Lower leg skin (tissue), 3 donors: ENCODE data around the gene SLC36A3.

Experiments
- POLR2A ChIP-seq, 2 donors: fragments of 450-650 bp; IDR thresholded peaks; one replicate each; pipeline ENCODE4 v1.6.1; 2016 to 2017; ENCODE audit warnings: antibody characterized with exemption in 2 of 2, mild to moderate bottlenecking in 1 of 2, moderate library complexity in 1 of 2
- TF ChIP-seq, protein P1 (sequence below), 3 donors: fragments of 450-650 bp; IDR thresholded peaks; one replicate each; pipeline ENCODE4 v1.5.1; 2016; ENCODE audit warnings: antibody characterized with exemption in 3 of 3, mild to moderate bottlenecking in 3 of 3, moderate library complexity in 2 of 3

DNA sequence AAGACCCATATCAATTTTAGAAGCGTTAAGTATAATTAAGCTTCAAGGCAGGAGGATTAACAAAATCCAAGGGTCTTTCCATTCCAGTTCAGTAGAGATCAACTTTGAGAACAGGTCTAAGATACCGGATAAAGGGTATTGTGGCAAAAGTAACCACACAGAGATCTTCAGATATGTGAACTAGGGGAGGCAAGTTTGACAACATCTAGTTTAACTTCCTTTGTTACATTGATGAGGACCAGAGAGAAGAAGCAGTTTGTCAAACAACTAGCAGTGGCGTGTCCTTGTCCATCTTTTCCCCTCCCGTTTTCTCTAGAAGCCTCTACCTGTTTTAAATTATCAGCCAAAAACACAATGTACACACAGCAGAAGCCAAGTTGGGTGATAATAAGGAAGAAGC, 35.2 kb upstream of the SLC36A3 start:
- TF ChIP-seq, protein P1, sequence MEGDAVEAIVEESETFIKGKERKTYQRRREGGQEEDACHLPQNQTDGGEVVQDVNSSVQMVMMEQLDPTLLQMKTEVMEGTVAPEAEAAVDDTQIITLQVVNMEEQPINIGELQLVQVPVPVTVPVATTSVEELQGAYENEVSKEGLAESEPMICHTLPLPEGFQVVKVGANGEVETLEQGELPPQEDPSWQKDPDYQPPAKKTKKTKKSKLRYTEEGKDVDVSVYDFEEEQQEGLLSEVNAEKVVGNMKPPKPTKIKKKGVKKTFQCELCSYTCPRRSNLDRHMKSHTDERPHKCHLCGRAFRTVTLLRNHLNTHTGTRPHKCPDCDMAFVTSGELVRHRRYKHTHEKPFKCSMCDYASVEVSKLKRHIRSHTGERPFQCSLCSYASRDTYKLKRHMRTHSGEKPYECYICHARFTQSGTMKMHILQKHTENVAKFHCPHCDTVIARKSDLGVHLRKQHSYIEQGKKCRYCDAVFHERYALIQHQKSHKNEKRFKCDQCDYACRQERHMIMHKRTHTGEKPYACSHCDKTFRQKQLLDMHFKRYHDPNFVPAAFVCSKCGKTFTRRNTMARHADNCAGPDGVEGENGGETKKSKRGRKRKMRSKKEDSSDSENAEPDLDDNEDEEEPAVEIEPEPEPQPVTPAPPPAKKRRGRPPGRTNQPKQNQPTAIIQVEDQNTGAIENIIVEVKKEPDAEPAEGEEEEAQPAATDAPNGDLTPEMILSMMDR (IDR thresholded peaks at IDR 0.05): no peak
- TF ChIP-seq POLR2A (IDR thresholded peaks at IDR 0.05): no peak
